GM19397 (cell line): ENCODE results near the gene LAPTM5.

ENCODE experiments used
- ATAC-seq: cut with Tn5 transposase; IDR thresholded peaks from one replicate; pipeline ENCODE4 v1.9.1; 2021; ENCODE audit warnings: mild to moderate bottlenecking, moderate library complexity; ENCODE audit not compliant: unreplicated experiment

The LAPTM5 gene

GRCh38 chr1:30732277-30732996 lies 25.1 kb downstream of the LAPTM5 start:
- ATAC-seq = peak; percentile 41

DNA sequence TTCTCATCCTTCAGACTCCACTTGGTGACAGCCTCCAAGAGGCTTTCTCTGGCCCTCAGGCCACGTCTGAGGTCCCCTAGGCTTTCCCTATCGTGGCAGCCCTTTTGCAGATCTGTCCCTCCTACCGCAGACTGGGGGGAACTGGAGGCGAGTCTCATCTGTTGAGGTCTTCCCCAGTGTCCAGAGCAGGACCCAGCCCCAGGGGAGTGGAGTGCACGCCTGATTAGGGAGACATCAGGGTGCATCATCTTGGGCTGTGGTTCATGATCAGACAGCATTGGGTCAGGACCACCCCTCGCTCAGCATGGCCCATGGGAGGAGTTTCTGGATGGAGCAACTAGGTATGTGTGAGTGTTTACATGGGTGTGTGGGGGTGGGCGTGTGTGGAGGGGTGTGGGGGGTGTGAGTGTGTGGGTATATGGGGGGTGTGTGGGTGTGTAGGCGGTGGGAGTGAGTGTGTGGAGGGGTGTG lies 25.7 kb downstream of the LAPTM5 start:
- ATAC-seq = no peak

GRCh38 chr1:30731109-30731805 lies 26.3 kb downstream of the LAPTM5 start:
- no peak for ATAC-seq

- peak; percentile 41 for ATAC-seq
These were observed 27.0 kb downstream of the LAPTM5 start for GRCh38 chr1:30730346-30731108.

DNA sequence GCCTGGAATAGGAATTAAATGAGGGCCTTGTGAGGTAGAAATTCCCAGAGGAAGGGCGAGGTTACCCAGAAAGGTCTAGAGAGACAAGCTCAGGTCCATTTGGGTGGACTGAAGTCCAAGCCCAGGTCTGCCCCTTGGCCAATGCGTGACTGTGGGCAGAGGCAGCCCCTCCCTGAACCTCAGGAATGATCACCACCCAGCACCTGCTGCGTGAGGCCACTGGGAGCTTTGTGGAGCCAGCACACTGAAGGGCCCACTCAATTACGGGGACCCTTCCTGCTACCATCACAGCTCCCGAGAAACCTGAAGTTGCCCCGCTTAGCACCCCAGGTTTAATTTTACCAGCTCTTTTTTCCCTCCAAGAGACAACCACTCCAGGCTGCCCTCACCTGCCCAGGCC lies 27.7 kb downstream of the LAPTM5 start:
- no peak for ATAC-seq

GRCh38 chr1:30728832-30729638 lies 28.5 kb downstream of the LAPTM5 start:
- no peak for ATAC-seq

DNA sequence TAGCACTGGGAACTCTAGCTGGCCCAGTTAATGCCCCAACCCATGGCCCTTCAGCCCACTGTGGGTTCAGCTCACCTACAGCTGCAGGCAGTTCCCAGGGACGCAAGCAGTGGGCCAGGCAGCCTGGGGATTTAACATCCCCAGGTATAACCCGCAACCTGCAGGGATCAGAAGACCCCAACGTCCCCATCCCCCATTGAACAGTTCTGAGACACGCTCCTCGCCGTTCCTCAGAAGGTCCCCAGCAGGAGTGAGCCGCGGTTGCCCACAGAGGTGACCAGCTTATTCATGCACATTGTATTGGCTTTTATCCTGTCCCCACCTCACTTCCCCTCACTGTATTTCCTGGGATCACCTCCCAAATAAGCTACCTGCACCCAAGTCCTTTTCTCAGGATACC lies 29.2 kb downstream of the LAPTM5 start:
- no peak for ATAC-seq

GRCh38 chr1:30727824-30728223 lies 29.8 kb downstream of the LAPTM5 start:
- no peak for ATAC-seq

- no peak for ATAC-seq
These were observed 30.5 kb downstream of the LAPTM5 start for GRCh38 chr1:30726773-30727684.

- ATAC-seq = no peak
These were observed 31.3 kb downstream of the LAPTM5 start for GRCh38 chr1:30726236-30726635.

GRCh38 chr1:30725450-30726095 lies 32.0 kb downstream of the LAPTM5 start:
- no peak for ATAC-seq

DNA sequence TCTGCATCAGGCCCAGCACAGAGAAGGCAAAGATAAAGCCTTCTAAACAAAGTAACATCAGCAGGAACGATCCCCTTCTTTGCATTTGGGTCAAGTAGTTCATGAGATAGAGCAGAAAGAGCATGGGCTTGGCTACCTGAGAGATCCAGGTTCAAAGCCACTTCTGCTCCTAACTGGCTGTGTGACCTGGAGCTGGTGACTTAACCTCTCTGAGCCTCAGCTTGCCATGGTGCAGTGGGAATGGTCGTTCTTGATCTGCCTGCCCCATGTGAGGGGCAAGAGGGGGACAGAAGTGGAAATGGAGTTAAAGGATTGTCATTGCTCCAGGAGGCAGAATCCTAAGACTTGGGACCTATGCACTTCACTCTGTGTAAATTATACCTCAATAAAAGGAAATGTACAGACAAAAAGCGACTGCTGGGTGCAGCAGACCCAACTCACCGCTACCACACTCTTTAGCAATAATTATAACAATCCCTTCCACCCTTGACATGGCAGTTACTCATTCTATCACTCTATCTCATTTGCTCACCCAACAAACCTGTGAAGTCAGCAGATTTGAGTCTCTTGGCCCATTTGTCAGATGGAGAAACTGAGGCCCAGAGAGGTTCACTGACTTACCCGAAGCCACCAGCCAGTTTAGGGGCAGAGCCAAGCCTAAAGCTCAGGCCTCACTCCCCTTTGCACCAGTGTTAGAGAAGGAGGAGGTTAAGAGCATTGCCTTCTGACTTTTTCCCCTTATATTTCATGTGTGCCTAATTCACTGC lies 32.7 kb downstream of the LAPTM5 start:
- no peak for ATAC-seq

DNA sequence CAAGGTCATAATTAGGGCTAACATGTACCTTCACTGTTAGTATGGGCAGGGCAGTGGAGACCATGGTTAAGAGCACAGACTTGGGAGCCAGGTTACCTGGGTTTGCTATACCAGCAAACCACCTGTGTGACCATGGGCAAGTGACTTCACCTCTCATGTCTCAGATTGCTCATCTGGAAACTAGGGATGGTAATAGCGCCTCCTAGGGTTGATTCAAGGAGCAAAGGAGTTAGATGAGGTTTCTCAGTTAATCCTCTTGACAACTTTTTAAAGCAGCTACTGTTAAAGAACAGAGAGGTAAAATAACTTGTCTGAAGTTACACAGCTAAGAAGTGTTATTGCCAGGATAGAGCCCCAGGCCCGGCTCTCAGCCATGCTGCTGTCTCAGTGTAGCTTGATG lies 33.4 kb downstream of the LAPTM5 start:
- ATAC-seq = no peak

DNA sequence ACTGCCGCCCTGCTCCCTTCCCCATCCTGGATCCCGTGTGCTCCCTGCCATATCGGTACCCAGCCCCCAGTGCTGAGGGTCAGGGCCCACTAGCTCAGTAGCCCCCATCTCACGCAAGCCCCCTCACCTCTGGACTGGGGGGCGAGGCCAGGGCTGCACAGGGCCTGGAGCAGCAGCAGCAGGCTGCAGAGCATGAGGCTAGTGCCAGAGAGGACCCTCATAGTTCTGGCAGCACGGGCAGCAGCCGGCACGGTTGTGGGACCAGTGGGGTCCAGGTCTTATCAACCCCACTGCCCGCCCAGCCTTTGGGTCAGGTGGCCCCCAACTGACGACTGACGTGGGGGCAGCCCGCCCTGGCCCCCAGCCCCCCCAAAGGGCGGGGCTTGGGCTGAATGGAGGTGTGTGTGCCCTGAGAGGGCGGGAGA lies 34.2 kb downstream of the LAPTM5 start, which contains the start of gene MATN1:
MATN1 (minus strand) TSS at position 255 of the 425 bp plus-strand sequence; CDS start at position 221, 34 bp downstream.
- ATAC-seq = no peak

DNA sequence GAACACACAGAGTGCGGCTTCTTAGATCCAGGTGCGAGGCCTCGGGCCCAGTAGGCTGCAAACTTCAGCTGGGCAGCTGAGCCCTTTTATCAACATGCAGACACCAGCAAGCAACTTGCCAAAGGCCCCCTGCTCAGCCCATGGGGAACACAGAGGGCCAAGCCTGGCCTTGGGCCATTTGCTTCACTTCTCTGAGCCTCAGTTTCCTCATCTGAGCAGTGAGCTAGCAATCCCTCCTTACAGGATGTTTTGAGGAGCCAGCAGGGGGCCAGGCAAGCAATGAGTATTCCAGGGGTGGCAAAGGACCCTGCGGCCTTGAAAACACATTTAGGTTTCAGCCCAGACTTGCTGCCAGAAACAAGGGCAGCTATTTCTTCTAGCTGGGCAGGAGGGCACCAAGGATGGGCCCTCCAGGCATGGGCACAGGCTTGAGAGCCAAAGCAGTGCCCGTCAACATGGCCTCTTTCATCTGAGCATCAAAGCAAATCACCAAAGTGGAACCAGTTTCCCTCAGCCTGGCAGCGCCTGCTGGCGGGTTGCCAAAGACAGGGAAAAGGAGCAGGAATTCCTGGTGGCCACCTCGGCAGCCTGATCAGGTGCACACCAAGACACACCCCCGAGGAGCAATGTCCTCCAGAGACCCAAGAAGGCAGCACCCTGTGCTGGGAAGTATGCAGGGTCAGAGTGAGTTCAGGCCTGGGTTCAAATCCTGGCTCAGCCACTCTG lies 35.6 kb downstream of the LAPTM5 start:
- ATAC-seq = no peak

GRCh38 chr1:30721341-30721793 lies 36.2 kb downstream of the LAPTM5 start:
- ATAC-seq = no peak
